Measurements from ENCODE around the gene TRPV4.

Gene TRPV4

DNA sequence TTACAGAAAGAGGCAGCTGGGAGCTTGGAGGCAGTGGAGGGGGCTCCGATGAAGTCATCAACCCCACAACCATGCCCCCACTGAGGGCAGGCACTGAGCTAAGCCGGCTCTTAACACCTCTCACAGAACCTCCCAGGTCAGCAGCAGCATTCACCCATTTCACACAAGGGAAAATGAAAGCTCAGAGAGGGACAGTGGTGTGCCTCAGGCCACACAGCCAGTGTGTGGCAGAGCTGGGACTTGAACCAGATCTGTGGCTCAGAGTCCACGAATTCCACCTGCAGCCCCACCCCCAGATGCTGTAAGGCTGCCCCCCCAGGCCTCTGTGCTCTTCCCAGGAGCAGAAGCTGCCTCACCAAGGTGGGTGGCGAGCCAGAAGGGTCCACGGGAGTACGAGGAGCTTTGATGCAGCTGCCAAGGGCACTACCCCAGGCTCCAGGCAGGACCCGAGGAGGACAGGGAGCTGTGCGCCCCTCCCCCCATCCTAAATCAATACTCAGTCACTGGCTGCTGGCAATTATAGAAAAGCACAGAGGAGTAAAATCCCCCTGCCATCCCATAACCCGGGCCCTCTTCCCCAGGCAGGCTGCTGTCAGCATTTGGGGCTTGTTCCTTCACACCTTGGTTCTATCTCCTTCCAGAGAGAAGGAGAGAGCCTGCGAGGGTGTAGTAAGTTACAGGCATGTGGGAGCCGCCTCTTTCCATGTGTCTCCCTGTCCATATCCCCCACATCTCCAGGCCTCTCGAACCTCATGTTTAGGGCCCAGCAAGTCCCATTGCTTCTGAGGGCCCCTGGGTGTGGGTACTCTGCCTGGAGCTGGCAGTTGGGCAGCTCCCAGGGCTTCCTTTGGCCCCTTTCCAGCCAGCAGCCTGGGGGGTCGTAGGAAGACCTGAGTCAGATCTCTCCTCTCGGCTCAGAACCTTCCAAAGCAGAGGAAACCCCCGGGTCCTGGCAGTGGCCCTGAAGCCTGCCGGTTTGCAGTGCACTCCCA lies 72.0 kb downstream of the TRPV4 start:
- no peak for DNase-seq

DNA sequence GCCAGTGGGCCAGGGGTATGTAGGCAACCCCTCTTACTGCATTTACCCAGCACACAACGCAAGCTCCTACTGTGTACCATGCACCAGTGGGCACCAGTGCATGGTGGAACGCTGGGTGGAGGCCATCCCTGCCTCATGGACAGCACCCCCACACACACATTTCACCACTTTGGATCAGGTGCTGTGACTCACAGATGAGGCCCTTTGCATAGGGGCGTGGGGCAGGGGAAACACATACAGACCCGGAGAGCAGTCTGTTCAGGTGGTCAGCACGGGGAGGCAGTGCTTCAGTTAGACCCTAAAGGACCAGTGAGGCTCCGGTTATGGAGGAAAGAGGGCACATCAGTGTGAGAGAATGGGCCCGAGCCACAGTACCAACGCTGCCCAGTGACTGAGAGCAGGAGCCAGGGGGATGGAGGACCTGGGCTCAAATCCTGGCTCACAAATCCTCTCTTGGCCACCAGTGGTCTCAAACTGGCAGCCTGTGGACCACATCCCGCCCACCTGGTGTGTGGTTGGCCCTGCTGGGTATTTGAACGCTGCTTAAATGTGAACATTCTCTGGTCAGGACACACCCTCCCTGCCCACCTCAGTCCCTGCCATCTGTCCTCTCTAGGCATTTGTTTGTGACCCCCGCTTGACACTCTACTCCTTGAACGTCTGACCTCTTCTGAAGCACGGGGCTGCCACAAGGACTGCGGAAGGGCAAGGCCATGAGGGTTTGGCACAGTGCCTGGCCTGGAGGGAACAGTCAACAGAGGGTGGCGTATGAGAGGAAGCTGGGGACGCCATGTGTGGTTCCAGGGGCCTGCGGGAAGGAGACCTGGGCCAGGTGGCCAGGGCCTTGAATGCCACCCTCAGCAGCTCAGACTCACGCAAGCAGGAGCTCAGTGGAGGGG lies 72.9 kb downstream of the TRPV4 start:
- DNase-seq: no peak

DNA sequence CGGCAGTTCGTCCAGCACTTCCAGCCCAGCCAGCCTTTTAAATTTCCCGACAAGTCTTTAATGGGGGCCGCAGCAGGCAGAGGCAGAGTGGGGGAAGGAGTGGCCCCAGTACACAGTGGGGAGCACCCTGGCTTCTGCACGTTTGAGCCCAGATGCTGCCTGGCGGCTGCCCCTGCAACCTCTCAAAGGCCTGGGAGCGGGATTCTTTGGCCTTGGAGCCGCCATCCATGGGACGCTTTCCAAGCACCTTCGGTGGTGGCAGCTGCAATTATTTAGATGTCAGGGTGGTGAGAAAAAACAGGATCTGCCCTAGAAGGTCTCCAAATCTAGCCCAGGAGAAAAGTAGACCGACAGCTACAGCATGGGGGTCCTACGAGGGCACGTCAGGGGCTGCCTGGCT lies 73.6 kb downstream of the TRPV4 start:
- no peak for DNase-seq

GRCh38 chr12:109758426-109759420 lies 74.5 kb downstream of the TRPV4 start:
- no peak for DNase-seq

GRCh38 chr12:109757671-109758265 lies 75.4 kb downstream of the TRPV4 start:
- DNase-seq: no peak

- no peak for DNase-seq
These were observed 76.7 kb downstream of the TRPV4 start for GRCh38 chr12:109756457-109756856.

DNA sequence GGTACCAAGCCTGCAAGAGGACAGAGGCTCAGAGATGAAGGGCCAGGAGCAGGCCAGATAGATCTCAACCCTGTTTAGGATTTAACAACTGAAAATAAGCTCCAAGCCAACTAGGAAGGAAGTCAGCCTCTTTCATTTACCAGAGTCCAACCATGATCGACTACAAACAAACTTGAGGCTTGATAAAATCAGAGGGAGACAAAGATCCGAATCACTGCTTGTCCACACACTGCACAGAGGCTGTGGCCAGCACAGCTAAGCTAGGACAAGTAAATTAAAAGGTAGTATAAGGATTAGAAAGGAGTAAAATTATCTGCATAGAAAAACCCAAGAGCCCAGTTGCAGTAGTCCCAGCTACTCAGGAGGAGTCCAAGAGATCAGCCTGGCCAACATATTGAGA lies 79.2 kb downstream of the TRPV4 start:
- no peak for DNase-seq

- DNase-seq: no peak
These were observed 80.2 kb downstream of the TRPV4 start for GRCh38 chr12:109753054-109753401.

- DNase-seq: no peak
These were observed 80.8 kb downstream of the TRPV4 start for GRCh38 chr12:109752117-109753053.

- no peak for DNase-seq
These were observed 87.9 kb downstream of the TRPV4 start for GRCh38 chr12:109744986-109745942.

- DNase-seq: no peak
These were observed 89.2 kb downstream of the TRPV4 start for GRCh38 chr12:109744026-109744425.

- DNase-seq: no peak
These were observed 89.9 kb downstream of the TRPV4 start for GRCh38 chr12:109743076-109743910.

DNA sequence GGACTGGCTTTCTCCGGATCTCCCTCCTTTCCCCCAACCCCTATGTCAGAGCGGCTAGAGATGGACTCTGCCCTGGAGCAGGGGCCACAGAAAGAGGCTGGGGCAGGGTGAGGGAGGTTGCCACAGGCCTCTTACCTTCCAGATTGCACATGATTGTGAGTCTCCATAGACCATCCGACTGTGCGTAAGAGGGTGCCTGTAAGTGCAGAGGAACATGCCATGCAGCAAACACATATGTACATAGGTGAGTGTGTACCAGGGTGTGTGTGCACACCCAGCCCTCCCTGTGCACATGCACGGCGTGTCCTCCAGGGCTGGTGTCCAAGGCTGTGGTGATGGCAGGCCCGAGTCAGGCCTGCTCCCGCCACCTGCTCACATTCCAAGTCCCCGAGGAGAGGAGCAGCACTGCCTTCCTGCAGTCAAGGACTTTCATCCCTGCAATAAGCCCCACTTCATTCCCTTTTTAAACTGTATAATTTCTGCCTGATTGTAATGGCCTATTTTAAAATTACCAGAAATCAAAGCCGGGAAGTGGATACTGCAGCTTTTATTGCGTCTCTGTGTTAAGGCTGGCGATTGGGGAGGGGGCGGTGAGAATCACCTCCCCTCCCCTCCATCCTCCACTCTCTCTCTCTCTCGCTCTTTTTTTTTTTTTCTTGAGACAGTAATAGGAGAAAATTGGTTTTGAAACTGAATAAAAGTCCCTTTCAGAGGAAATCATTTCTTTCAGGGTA lies 91.1 kb downstream of the TRPV4 start:
- DNase-seq: no peak

DNA sequence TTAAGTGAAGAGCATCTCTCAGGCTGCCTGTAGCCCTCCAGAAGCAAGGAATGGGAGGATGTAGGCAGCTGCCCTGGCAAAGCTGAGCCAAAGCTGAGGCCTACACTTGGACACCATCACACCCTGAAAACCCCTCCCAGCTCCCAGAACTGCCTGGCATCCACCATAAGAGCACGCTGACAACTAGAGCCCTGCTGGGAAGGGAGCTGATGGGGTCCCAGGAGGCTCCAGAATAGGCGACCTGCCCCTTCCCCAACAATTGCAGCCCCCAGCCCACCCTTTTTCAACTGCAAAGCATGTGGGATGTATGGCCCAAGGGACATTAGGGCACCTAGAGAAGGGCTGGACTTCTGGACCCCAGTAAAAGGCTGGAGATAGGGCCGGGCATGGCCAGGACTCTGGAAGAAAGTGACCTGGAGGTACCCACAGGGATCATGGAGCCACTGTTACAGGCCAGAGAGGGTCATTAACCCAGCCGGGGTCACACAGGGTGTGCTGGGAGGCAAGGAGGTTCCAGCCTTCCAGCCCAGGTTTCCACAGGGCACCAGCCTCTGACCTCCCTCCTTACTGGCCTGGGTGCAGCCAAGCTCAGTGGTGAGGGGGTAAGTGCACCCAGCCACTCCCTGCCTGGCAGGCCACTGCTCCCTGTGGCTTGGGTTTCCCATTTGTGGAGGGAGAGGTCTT lies 91.8 kb downstream of the TRPV4 start:
- DNase-seq: no peak

GRCh38 chr12:109740694-109741245 lies 92.4 kb downstream of the TRPV4 start:
- DNase-seq: no peak

GRCh38 chr12:109739747-109740693 lies 93.2 kb downstream of the TRPV4 start:
- no peak for DNase-seq
